ENCODE data around the gene FOXRED1. TPM values are rescaled to one million over a fixed set of nuclear protein-coding genes. Genes with fewer than 3 reads are reported as not detected.

The FOXRED1 gene
- total RNA-seq, 1 experiment from 2014 or later: 43.2 TPM

- no peaks in the 10 kb centered on the region for H3K79me2 ChIP-seq (ENCODE audit: low read depth)
- H3K27ac ChIP-seq: no peak overlapping the region
- DNase-seq: peak; percentile 65 to 73
- H3K9me2 ChIP-seq (ENCODE audit: insufficient read depth): no peaks in the 10 kb centered on the region
- H3K9me3 ChIP-seq (ENCODE audit: insufficient read depth, low read depth): no peaks in the 10 kb centered on the region
- no peak overlapping the region for H3K4me3 ChIP-seq
- peaks cover 3% of the 10 kb centered on the region; the same call in 1 of the 2 replicates for H3K4me1 ChIP-seq (replicated peaks; ENCODE audit: insufficient read depth)
- TF ChIP-seq CTCF (conservative IDR thresholded peaks at IDR 0.05): peak; percentile 94
- no peak for TF ChIP-seq EZH2 (IDR thresholded peaks at IDR 0.05; ENCODE audit: low read depth)
- no peaks in the 10 kb centered on the region for H3K27me3 ChIP-seq (ENCODE audit: insufficient read depth, low read depth)
- H4K20me1 ChIP-seq (ENCODE audit: insufficient read depth): no peaks in the 10 kb centered on the region
- peaks cover 5% of the 10 kb centered on the region; the same call in 1 of the 2 replicates for H3F3A ChIP-seq (ENCODE audit: insufficient read depth, low read depth)
- intact Hi-C loops (cut with micrococcal nuclease; ENCODE audit: unreplicated experiment): loop anchor here (1.0 to 5.0 kb wide), 7 partner anchors 30 to 682 kb away; no protein-coding TSS in a partner anchor
- ChIA-PET CTCF (interaction anchor here (0.5 to 2.0 kb wide), 10 partner anchors 8 to 680 kb away, joined by 3 to 15 read pairs (median 8); partner anchors contain the start of gene ST3GAL4), POLR2A (ENCODE audit: unreplicated experiment) (interaction anchor here (0.5 to 0.8 kb wide), 3 partner anchors 36 to 197 kb away, joined by 5 to 10 read pairs (median 6); partner anchors contain the start of gene ST3GAL4)
- H3K36me3 ChIP-seq (ENCODE audit: low read depth): 0 out of 2 replicates have a peak, but pooled peaks cover 5% of the 10 kb centered on the region
- no peak overlapping the region for H3K4me2 ChIP-seq
- no peak overlapping the region for H2AFZ ChIP-seq
- BruUV-seq (replicated peaks): no TSS peak
These were observed 41.4 kb downstream of the FOXRED1 start for GRCh38 chr11:126310200-126310991.

GRCh38 chr11:126310992-126311310 is 42.0 kb downstream of the FOXRED1 start:
- Histone ChIP-seq H3K27ac (no peak overlapping the region), H3K79me2 (ENCODE audit: low read depth) (no peaks in the 10 kb centered on the region), H4K20me1 (ENCODE audit: insufficient read depth) (no peaks in the 10 kb centered on the region), H3F3A (ENCODE audit: insufficient read depth, low read depth) (peaks cover 5% of the 10 kb centered on the region; the same call in 1 of the 2 replicates), H3K9me3 (ENCODE audit: insufficient read depth, low read depth) (no peaks in the 10 kb centered on the region), H3K36me3 (ENCODE audit: low read depth) (0 out of 2 replicates have a peak, but pooled peaks cover 5% of the 10 kb centered on the region), H2AFZ (no peak overlapping the region), H3K4me3 (no peak overlapping the region), H3K4me1 (replicated peaks; ENCODE audit: insufficient read depth) (peaks cover 3% of the 10 kb centered on the region; the same call in 1 of the 2 replicates), H3K4me2 (no peak overlapping the region), H3K27me3 (ENCODE audit: insufficient read depth, low read depth) (no peaks in the 10 kb centered on the region), H3K9me2 (ENCODE audit: insufficient read depth) (no peaks in the 10 kb centered on the region)
- ChIA-PET POLR2A (ENCODE audit: unreplicated experiment) (interaction anchor here (0.5 kb wide), 1 partner anchor 36 kb away, joined by 6 read pairs; no protein-coding TSS in a partner anchor), CTCF (interaction anchor here (0.5 to 2.0 kb wide), 7 partner anchors 9 to 679 kb away, joined by 3 to 15 read pairs (median 8); partner anchors contain the start of gene ST3GAL4)
- no peak for TF ChIP-seq EZH2 (IDR thresholded peaks at IDR 0.05; ENCODE audit: low read depth)
- no peak for TF ChIP-seq CTCF (conservative IDR thresholded peaks at IDR 0.05)
- BruUV-seq (replicated peaks): no TSS peak
- intact Hi-C loops (cut with micrococcal nuclease; ENCODE audit: unreplicated experiment): loop anchor here (1.0 to 5.0 kb wide), 7 partner anchors 30 to 681 kb away; no protein-coding TSS in a partner anchor
- DNase-seq: no peak

GRCh38 chr11:126311401-126312291 is 42.7 kb downstream of the FOXRED1 start:
- BruUV-seq (replicated peaks): no TSS peak
- peaks cover 5% of the 10 kb centered on the region; the same call in 1 of the 2 replicates for H3F3A ChIP-seq (ENCODE audit: insufficient read depth, low read depth)
- no peak overlapping the region for H3K4me2 ChIP-seq
- intact Hi-C loops (cut with micrococcal nuclease; ENCODE audit: unreplicated experiment): loop anchor here (2.0 to 5.0 kb wide), 4 partner anchors 29 to 681 kb away; no protein-coding TSS in a partner anchor
- no peak overlapping the region for H2AFZ ChIP-seq
- ChIA-PET CTCF (interaction anchor here (0.5 to 2.0 kb wide), 4 partner anchors 9 to 679 kb away, joined by 3 to 15 read pairs (median 8); no protein-coding TSS in a partner anchor), POLR2A (ENCODE audit: unreplicated experiment) (interaction anchor here (0.5 kb wide), 1 partner anchor 35 kb away, joined by 6 read pairs; no protein-coding TSS in a partner anchor)
- no peaks in the 10 kb centered on the region for H3K9me2 ChIP-seq (ENCODE audit: insufficient read depth)
- 0 out of 2 replicates have a peak, but pooled peaks cover 8% of the 10 kb centered on the region for H3K36me3 ChIP-seq (ENCODE audit: low read depth)
- no peaks in the 10 kb centered on the region for H3K9me3 ChIP-seq (ENCODE audit: insufficient read depth, low read depth)
- H3K4me3 ChIP-seq: no peak overlapping the region
- H3K4me1 ChIP-seq (replicated peaks; ENCODE audit: insufficient read depth): peaks cover 3% of the 10 kb centered on the region; the same call in 1 of the 2 replicates
- no peaks in the 10 kb centered on the region for H3K27me3 ChIP-seq (ENCODE audit: insufficient read depth, low read depth)
- TF ChIP-seq EZH2 (IDR thresholded peaks at IDR 0.05; ENCODE audit: low read depth) (no peak), CTCF (conservative IDR thresholded peaks at IDR 0.05) (no peak)
- no peak overlapping the region for H3K27ac ChIP-seq
- H4K20me1 ChIP-seq (ENCODE audit: insufficient read depth): no peaks in the 10 kb centered on the region
- no peaks in the 10 kb centered on the region for H3K79me2 ChIP-seq (ENCODE audit: low read depth)
- DNase-seq: no peak

Measured in PC-9 (cell line).